GM21723 (cell line): ENCODE results near the gene TBATA.

Experiments
- ATAC-seq: cut with Tn5 transposase; IDR thresholded peaks from one replicate; pipeline ENCODE4 v1.9.1; 2021; ENCODE audit warnings: mild to moderate bottlenecking, moderate library complexity; ENCODE audit not compliant: unreplicated experiment

The TBATA gene

DNA sequence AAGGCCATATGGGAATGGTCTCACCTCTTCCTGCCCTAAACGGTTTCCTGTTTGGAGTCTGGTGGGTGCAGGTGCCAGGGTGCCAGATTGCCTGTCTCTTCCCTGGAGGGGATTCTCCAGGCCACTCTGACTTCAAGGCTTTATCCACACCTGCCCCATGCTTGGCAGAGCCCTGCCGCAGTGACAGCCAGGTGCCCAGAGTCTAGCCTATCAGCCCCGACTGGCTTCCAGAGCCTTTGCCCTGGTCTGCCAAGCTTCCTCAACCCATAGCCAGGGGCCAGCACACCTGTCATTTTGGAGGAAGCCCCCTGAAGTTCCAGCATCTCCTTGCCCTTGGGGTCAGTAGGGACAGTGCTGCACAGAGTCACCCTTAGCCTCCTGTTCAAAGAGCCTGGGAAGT lies 21.6 kb downstream of the TBATA start:
- ATAC-seq: no peak

DNA sequence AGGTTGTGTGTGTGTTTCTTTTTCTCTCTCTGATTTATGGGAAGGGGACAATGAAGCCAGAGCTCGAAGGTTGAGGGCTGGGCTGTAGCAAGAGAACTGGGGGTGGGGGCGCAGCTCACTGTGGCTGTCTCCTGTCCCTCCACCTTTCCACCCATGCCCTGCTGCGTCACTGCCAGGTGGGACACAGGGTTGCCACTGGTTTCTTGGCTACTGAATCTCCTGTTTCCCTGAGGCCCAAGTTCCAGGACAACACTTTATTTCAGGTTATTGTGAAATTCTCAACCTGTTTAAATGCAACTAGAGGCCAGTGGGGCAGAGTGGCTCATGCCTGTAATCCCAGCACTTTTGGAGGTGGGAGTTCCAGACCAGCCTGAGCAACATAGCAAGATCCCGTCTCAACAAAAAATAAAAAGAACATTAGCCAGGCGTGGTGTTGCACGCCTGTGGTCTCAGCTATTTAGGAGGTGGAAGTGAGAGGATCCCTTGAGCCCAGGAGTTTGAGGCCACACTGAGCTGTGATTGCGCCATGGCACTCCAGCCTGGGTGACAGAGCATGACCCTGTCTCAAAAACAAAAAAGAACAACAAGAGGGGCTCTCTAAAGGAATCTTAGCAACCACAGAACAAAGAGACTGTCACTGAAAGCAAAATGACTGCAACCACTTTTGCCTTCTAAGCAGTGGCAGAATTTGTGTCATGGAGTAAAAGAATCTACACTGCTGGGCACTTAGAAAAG lies 22.6 kb downstream of the TBATA start:
- no peak for ATAC-seq

DNA sequence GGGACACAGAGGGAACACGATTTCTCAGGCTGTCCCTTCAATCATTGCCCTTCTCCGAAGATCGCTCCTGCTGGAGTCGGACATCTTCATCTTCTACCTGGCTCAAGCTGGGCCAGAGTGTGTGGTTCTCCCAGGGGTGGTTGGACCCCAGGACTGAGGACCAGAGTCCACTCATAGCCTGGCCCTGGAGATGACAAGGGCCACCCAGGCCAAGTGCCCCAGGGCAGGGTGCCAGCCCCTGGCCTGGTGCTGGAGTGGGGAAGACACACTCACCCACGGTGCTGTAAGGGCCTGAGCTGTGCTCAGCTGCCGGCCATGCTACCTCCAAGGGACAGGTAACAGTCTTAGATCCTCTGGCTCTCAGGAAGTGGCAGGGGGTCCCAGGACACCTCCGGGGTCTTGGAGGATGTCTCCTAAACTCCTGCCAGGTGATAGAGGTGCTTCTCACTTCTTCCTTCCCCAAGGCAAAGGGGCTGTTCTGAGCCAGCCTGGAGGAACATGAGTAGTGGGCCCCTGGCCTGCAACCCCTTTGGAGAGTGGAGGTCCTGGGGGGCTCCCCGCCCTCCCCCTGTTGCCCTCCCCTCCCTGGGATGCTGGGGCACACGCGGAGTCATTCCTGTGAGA lies 23.3 kb downstream of the TBATA start:
- ATAC-seq: no peak

DNA sequence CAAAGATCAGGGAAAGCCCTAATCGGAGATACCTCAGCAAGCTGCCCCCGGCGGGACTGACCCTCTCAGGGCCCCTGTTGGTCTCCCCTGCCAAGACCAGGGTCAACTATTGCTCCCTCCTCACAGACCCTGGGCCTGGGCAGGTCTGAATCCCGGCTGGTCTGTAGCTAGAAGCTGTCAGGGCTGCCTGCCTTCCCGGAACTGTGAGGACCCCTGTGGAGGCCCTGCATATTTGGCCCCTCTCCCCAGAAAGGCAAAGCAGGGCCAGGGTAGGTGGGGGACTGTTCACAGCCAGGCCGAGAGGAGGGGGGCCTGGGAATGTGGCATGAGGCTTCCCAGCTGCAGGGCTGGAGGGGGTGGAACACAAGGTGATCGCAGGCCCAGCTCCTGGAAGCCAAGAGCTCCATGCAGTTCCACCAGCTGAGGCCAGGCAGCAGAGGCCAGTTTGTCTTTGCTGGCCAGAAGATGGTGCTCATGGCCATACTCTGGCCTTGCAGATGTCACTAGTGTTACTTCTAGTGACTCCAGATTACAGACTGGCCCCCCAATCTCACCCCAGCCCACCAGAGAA lies 24.1 kb downstream of the TBATA start:
- ATAC-seq: no peak

DNA sequence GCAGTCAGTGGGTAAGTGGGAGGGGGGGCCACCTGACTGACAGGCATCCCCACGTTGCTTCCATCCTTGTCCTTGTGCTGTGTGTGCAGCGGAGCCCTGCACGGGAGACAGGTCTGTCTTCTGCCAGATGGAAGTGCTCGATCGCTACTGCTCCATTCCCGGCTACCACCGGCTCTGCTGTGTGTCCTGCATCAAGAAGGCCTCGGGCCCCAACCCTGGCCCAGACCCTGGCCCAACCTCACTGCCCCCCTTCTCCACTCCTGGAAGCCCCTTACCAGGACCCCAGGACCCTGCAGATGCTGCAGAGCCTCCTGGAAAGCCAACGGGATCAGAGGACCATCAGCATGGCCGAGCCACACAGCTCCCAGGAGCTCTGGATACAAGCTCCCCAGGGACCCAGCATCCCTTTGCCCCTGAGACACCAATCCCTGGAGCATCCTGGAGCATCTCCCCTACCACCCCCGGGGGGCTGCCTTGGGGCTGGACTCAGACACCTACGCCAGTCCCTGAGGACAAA lies 24.8 kb downstream of the TBATA start:
- ATAC-seq: no peak

DNA sequence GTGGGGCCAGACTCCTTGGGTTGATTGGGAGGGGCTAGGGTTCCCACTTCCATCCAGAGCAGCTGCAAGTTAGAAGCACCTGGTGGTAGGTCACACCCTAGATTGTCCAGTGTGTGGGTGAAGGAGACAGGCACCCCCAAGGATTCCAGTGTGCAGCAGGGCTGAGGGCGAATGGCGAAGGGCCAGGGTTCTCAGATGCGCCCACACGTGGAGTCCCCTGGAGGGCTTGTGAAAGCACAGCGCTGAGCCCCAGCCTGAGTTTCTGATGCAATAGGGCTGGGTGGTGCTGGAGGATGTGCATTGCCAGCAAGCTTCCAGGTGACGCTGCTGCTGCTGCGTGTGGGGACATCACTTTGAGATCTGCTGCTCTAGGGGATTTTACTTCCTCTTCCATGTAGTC lies 25.4 kb downstream of the TBATA start:
- ATAC-seq: no peak

DNA sequence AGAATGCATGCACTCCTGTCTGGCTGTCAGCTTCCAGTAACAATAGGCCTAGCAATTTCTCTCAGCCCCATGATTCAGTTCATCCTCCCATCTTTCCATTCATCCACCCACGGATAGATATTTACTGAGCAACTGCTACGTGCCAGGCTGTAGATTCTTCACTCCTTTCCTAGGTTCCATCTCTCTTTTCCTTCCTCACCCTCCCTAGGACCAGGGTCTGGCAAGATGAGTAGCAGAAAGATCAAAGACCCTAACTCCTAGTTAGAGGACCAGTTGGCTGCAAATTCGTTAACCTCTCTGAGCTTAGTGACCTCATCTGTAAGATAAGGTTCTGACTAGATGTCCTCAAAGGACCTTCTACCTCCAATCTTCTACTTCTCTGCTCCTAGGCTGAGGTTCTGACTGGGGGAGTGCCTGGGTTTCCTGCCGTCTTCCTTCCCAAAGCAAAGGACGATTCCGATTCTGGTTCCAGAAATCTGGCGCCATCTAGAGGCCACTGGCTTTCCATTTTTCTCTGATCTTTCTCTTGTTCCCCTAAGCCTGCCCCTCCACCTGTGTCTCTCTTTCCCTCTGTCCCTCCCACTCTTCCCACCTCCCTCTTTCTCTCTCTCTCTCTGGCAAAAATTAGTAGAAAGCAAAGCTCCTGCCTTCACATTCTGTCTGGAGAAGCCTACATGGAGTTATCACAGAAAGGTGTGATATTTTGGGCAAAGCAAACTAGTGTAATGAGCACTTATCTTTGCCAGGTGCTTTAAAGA lies 26.2 kb downstream of the TBATA start:
- no peak for ATAC-seq

DNA sequence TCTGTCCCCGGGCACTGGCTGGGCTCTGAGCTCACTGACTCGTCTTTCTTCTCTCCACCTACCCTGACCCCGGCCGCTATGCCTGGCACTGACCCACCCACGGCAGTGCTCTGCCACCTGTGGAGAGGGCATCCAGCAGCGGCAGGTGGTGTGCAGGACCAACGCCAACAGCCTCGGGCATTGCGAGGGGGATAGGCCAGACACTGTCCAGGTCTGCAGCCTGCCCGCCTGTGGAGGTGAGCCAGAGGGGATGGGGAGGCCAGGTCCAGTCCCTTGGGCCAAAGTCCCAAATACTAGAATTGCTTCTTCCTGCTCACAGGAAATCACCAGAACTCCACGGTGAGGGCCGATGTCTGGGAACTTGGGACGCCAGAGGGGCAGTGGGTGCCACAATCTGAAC lies 27.3 kb downstream of the TBATA start:
- ATAC-seq: no peak

DNA sequence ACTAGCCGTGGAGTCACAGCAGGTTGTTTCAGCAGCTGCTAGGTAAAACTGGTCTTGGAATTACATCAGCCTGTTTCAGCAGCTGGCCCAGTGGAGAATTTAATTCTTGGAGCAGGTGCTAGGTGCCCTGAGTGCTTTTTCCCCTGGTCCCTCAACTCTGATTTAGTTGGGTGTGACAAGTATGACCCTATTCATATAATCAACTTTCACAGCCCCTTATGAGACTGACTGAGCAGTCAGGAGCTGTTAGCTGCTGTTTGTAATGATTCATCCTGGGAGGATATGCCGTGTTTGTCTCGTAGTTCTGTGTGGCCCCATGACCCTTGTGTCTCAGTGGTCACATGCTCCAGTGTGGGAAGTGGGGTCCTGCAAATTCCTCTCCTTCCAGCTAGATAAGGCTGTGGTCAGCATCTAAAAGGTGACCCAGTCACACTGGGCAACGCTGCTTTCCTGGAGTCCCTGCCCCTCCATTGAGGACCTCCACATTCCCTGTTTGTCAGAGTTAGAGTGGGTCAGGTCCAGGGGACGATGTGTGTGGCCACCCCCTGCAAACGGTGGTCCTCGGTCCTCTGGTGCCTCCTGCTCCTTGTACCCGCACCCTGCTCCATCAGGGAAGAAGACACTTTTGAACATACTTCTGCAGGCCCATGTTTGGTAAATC lies 28.3 kb downstream of the TBATA start:
- ATAC-seq: no peak

DNA sequence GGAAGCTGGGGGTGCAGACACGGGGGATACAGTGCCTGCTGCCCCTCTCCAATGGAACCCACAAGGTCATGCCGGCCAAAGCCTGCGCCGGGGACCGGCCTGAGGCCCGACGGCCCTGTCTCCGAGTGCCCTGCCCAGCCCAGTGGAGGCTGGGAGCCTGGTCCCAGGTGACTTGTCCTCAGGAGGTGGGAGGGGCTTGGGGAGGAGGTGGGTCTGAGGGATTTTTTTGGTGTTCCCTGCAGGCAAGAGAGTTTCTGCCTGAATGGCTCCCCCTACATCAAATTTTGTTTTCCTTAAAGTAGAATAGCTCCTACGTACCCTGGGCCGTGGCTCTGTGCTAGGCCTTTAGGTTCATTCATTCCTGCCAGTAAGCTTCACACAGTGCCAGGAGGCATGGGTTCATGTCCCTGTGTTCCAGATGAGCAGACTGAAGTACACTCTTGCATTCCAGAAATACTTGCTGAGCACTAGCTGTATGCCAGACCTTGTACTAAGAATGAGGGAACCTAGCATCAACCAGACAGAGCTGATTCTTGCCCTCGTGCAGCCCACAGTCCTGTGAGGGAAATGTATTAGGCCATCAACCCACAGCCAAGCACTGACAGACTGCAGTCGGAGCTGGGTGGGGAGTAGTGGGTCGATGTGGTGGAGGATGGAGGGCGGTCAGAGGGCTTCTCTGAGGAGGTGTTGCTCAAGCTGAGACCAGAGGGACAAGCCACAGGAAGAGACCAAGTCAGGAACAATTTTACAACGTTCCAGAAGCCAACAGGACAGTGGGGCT lies 31.1 kb downstream of the TBATA start:
- no peak for ATAC-seq

DNA sequence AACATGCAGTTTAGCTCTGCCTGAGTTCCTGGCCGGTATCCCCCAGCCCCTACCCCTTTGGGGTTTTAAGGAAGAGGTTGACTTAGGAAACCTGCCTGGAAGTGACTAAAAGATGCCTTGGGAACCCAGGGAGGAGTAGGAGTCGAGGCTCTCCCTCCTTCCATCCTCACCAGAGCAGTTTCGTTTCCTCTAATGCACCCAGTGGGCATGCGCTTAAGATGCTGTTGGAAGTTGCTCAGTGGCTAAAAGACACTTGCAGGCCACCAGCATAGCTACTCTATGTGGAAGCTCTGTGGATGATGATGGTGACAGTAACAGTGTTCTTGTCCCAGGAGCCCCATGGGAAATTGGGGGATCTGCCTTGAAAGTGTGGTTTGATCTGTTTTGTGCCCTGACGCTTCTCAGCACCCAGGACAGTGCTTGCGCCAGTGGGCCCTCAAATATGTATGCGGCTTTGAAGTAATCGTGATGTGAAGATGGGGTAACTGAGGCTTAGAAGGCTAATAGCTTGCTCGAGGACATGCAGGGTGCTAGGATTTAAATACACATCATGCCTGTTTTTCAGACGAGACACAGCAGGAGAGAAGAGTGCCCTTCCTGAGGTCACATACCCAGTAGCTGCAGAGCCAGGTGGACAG lies 32.0 kb downstream of the TBATA start:
- ATAC-seq: no peak

DNA sequence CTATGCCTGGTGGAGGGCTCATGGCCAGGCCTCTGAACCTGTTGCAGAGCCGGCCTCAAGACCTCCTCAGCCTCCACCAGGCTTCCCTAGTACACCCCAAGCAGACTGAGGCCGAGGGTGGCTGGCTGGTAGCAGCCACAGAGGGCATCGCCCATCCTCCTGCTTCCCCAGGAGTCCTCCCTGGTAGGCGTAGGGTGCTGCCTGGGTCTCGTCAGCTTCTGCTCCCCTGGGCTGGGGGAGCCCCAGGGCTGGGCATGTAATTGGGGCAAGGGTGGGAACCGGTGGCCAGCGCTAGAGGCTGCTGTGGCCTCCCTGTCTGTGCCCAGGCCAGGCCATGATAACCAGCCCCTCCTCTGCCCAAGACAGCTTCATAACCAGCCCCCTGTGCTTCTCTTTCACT lies 32.6 kb downstream of the TBATA start:
- ATAC-seq: no peak

DNA sequence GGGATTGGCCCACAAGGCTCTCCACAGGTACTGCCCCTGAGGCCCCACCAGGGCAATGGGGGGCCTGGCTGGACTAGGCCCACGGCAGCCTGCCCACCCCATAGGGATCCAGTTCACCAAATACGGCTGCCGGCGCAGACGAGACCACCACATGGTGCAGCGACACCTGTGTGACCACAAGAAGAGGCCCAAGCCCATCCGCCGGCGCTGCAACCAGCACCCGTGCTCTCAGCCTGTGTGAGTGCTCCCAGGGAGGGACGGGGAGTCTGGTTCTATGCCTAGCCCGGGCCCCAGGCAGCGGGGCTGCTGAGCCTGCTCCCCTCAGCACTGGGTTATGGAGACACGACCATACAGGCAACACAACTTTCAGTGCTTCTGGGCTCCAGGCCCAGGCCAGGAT lies 33.2 kb downstream of the TBATA start:
- no peak for ATAC-seq

DNA sequence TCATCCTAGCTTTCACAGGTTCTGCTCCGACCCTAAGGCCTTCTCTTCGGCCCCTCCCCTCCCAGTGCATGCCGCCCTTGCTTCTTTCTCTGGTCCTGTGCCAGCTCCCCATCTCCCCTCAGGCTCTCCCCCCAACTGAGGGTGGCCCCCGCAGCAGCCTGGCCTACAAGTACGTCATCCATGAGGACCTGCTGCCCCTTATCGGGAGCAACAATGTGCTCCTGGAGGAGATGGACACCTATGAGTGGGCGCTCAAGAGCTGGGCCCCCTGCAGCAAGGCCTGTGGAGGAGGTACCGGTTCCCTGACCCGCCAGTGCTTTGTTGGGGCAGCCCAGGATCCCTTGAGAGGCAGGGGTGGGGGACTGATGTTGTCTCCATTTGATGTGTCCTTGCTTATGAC lies 33.8 kb downstream of the TBATA start:
- ATAC-seq: no peak

DNA sequence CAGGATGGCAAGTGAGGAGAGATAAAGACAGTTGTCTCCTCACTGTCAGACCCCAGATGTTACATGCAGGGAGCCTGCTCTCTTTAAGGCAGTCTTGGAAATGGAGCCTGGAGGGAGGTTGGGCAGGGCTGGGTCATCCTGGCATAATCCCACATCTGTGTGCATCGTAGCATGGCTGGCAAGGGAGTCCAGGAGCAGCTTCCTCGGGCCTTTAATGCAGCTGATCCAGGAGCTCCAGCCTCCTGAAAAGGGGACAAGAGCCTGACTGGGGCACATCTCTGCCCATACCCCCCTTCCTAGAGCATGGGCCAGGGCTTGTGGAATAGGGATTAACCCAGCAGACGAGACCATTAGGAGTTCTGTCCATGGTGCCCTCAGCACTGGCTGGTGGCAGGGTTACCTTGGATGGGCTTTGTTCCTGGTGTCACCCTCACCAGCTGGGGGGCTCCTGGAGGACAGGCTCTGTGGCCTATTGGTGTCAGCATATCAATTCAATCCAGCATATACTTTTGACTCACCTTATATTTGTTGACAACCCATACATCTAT lies 34.9 kb downstream of the TBATA start:
- no peak for ATAC-seq

DNA sequence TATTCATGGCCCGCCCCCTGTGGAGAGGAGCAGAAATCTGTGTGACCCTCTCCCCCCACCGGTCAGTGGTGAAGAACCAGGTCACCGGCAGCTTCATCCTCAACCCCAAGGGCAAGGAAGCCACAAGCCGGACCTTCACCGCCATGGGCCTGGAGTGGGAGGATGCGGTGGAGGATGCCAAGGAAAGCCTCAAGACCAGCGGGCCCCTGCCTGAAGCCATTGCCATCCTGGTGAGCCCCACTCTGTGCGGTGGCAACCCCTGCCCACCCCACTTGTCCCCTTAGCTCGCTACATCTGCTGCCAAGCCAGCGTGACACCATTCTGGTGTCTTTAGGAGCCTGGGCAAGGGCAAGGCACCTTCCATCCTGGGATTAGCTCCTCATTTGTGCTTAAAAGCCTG lies 35.4 kb downstream of the TBATA start:
- ATAC-seq: no peak

DNA sequence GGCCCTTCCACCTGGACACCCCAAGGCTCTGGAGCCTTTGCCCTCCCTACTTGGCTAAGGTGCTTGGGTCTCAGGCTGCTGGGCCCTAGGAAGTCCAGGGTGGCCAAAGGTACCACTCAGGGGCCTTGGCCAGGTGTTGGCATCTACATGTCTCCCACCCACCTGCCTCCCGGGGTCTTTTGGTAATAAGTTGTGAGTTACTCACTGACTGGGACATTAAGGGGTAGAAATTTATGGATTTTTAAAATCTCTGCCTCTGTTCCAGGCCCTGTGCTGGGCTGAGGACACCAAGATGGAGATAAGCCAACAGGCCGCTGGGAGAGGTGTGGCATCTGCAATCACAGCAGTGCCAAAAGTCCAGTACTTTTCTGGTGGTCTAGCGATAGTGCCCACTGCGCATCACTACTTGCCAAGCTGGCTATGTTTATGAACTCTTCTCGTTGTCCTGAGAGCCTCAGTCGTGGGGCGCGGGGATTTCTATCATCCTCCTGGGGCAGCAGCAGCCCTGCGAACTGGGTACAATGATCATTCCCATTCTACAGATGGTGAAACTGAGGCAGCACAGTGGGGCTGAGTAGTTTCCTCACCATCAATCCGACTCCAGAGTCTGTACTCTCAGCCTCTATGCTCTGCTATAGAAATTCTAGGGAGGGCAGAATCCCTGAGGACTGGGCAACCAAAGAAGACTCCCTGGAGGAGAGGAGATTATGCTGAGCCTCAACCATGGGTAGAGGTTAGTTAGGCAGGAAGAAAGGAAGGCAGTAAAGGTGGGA lies 36.2 kb downstream of the TBATA start:
- ATAC-seq: no peak

DNA sequence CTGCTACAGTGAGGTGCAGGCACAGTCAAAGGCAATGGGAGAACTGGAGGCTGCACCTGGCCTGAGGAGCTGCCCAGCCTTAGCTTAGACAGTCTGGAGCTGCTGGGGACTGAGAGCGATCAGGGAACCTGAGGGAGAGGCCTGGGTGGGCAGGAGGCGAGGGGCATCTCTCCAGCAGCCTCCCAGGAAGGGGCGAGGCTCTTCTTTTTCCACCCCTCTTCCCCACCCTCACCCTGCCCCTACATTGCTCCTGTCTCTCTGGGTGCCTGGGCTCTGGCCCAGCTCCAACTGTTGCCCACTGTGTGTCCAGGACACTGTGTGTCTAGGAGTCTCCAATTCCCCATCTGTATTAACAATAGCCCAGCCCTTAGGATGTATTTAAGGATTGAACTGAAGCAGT lies 36.9 kb downstream of the TBATA start:
- no peak for ATAC-seq
